ENCODE measurements around the gene VWA5B1. TPM values are rescaled to one million over a fixed set of nuclear protein-coding genes. Genes with fewer than 3 reads are reported as not detected.
A peak's percentile ranks its signal among the peaks of the same experiment; 100 is the strongest.

Gene VWA5B1
- total and polyA plus RNA-seq, 4 donors = 2.2 to 10.4 (median 5.3) TPM

GRCh38 chr1:20351911-20352701, 61.4 kb downstream of the VWA5B1 start:
- Histone ChIP-seq H3K9me3 (ENCODE audit: control insufficient read depth, insufficient read depth, low read length) (no peaks in the 10 kb centered on the region), H3K4me1 (ENCODE audit: control insufficient read depth, insufficient read depth, low read length) (peaks cover 11% of the 10 kb centered on the region), H3K36me3 (ENCODE audit: control insufficient read depth, insufficient read depth, low read length) (peaks cover 5% of the 10 kb centered on the region), H3K27me3 (ENCODE audit: control insufficient read depth, insufficient read depth, low read length) (no peaks in the 10 kb centered on the region), H3K4me3 (ENCODE audit: low read depth, low read length) (no peak overlapping the region), H3K27ac (ENCODE audit: low read depth, low read length) (no peak overlapping the region)
- WGBS (ENCODE audit: insufficient coverage) = 81% methylated on average over 6 of the region's 9 CpGs
- DNase-seq (ENCODE audit: low read depth in 4 of 6, low spot score in 6 of 6) = no peak

- no peak overlapping the region for H3K27ac ChIP-seq (ENCODE audit: low read depth, low read length)
- 93% methylated on average over 17 of the region's 17 CpGs for WGBS (ENCODE audit: insufficient coverage)
- H3K4me3 ChIP-seq (ENCODE audit: low read depth, low read length) = no peak overlapping the region
Measured at GRCh38 chr1:20353836-20354235, 63.2 kb downstream of the VWA5B1 start.

GRCh38 chr1:20354610-20355009, 63.9 kb downstream of the VWA5B1 start:
- no peaks in the 10 kb centered on the region for H3K9me3 ChIP-seq (ENCODE audit: control insufficient read depth, insufficient read depth, low read length)
- H3K36me3 ChIP-seq (ENCODE audit: control insufficient read depth, insufficient read depth, low read length) = no peaks in the 10 kb centered on the region
- no peak overlapping the region for H3K27ac ChIP-seq (ENCODE audit: low read depth, low read length)
- no peaks in the 10 kb centered on the region for H3K27me3 ChIP-seq (ENCODE audit: control insufficient read depth, insufficient read depth, low read length)
- WGBS (ENCODE audit: insufficient coverage) = 90% methylated on average over 2 of the region's 4 CpGs
- no peak overlapping the region for H3K4me3 ChIP-seq (ENCODE audit: low read depth, low read length)
- H3K4me1 ChIP-seq (ENCODE audit: control insufficient read depth, insufficient read depth, low read length) = peaks cover 19% of the 10 kb centered on the region
- DNase-seq (ENCODE audit: low read depth in 4 of 6, low spot score in 6 of 6) = peak in 1 of 6 donors; percentile 50

More at GRCh38 chr1:20353836-20354235, 63.2 kb downstream of the VWA5B1 start:
- no peaks in the 10 kb centered on the region for H3K9me3 ChIP-seq (ENCODE audit: control insufficient read depth, insufficient read depth, low read length)
- no peaks in the 10 kb centered on the region for H3K36me3 ChIP-seq (ENCODE audit: control insufficient read depth, insufficient read depth, low read length)
- H3K27me3 ChIP-seq (ENCODE audit: control insufficient read depth, insufficient read depth, low read length) = no peaks in the 10 kb centered on the region
- peaks cover 16% of the 10 kb centered on the region for H3K4me1 ChIP-seq (ENCODE audit: control insufficient read depth, insufficient read depth, low read length)
- DNase-seq (ENCODE audit: low read depth in 4 of 6, low spot score in 6 of 6) = no peak

- no peaks in the 10 kb centered on the region for H3K36me3 ChIP-seq (ENCODE audit: control insufficient read depth, insufficient read depth, low read length)
- H3K4me1 ChIP-seq (ENCODE audit: control insufficient read depth, insufficient read depth, low read length) = peaks cover 19% of the 10 kb centered on the region
- no peaks in the 10 kb centered on the region for H3K9me3 ChIP-seq (ENCODE audit: control insufficient read depth, insufficient read depth, low read length)
- no peak overlapping the region for H3K4me3 ChIP-seq (ENCODE audit: low read depth, low read length)
- no peaks in the 10 kb centered on the region for H3K27me3 ChIP-seq (ENCODE audit: control insufficient read depth, insufficient read depth, low read length)
- no peak for DNase-seq (ENCODE audit: low read depth in 4 of 6, low spot score in 6 of 6)
- WGBS (ENCODE audit: insufficient coverage) = 89% methylated on average over 12 of the region's 14 CpGs
- H3K27ac ChIP-seq (ENCODE audit: low read depth, low read length) = no peak overlapping the region
Measured at GRCh38 chr1:20355101-20355827, 64.6 kb downstream of the VWA5B1 start.

GRCh38 chr1:20355828-20356735, 65.4 kb downstream of the VWA5B1 start:
- Histone ChIP-seq H3K9me3 (ENCODE audit: control insufficient read depth, insufficient read depth, low read length) (no peaks in the 10 kb centered on the region), H3K27ac (ENCODE audit: low read depth, low read length) (no peak overlapping the region), H3K27me3 (ENCODE audit: control insufficient read depth, insufficient read depth, low read length) (no peaks in the 10 kb centered on the region), H3K36me3 (ENCODE audit: control insufficient read depth, insufficient read depth, low read length) (no peaks in the 10 kb centered on the region), H3K4me3 (ENCODE audit: low read depth, low read length) (no peak overlapping the region), H3K4me1 (ENCODE audit: control insufficient read depth, insufficient read depth, low read length) (peaks cover 20% of the 10 kb centered on the region)
- DNase-seq (ENCODE audit: low read depth in 4 of 6, low spot score in 6 of 6) = no peak
- WGBS (ENCODE audit: insufficient coverage) = 66% methylated on average over 8 of the region's 9 CpGs

GRCh38 chr1:20356850-20357459, 66.3 kb downstream of the VWA5B1 start:
- no peaks in the 10 kb centered on the region for H3K9me3 ChIP-seq (ENCODE audit: control insufficient read depth, insufficient read depth, low read length)
- no peak overlapping the region for H3K27ac ChIP-seq (ENCODE audit: low read depth, low read length)
- H3K4me1 ChIP-seq (ENCODE audit: control insufficient read depth, insufficient read depth, low read length) = peaks cover 27% of the 10 kb centered on the region
- H3K27me3 ChIP-seq (ENCODE audit: control insufficient read depth, insufficient read depth, low read length) = no peaks in the 10 kb centered on the region
- H3K36me3 ChIP-seq (ENCODE audit: control insufficient read depth, insufficient read depth, low read length) = no peaks in the 10 kb centered on the region
- H3K4me3 ChIP-seq (ENCODE audit: low read depth, low read length) = no peak overlapping the region
- no peak for DNase-seq (ENCODE audit: low read depth in 4 of 6, low spot score in 6 of 6)
- WGBS (ENCODE audit: insufficient coverage) = 85% methylated on average over 7 of the region's 8 CpGs

- no peak for DNase-seq (ENCODE audit: low read depth in 4 of 6, low spot score in 6 of 6)
- H3K4me1 ChIP-seq (ENCODE audit: control insufficient read depth, insufficient read depth, low read length) = peaks cover 27% of the 10 kb centered on the region
- no peak overlapping the region for H3K4me3 ChIP-seq (ENCODE audit: low read depth, low read length)
- WGBS (ENCODE audit: insufficient coverage) = 92% methylated on average over 8 of the region's 8 CpGs
- H3K27me3 ChIP-seq (ENCODE audit: control insufficient read depth, insufficient read depth, low read length) = no peaks in the 10 kb centered on the region
- no peak overlapping the region for H3K27ac ChIP-seq (ENCODE audit: low read depth, low read length)
- H3K36me3 ChIP-seq (ENCODE audit: control insufficient read depth, insufficient read depth, low read length) = no peaks in the 10 kb centered on the region
- H3K9me3 ChIP-seq (ENCODE audit: control insufficient read depth, insufficient read depth, low read length) = no peaks in the 10 kb centered on the region
Measured at GRCh38 chr1:20357796-20358195, 67.1 kb downstream of the VWA5B1 start.

GRCh38 chr1:20358761-20359263, 68.1 kb downstream of the VWA5B1 start:
- DNase-seq (ENCODE audit: low read depth in 4 of 6, low spot score in 6 of 6) = peak in 1 of 6 donors; percentile 57

More at GRCh38 chr1:20358761-20359263, 68.1 kb downstream of the VWA5B1 start:
- peaks cover 27% of the 10 kb centered on the region for H3K4me1 ChIP-seq (ENCODE audit: control insufficient read depth, insufficient read depth, low read length)
- no peak overlapping the region for H3K27ac ChIP-seq (ENCODE audit: low read depth, low read length)
- 29% methylated on average over 12 of the region's 12 CpGs for WGBS (ENCODE audit: insufficient coverage)
- no peaks in the 10 kb centered on the region for H3K27me3 ChIP-seq (ENCODE audit: control insufficient read depth, insufficient read depth, low read length)
- no peaks in the 10 kb centered on the region for H3K36me3 ChIP-seq (ENCODE audit: control insufficient read depth, insufficient read depth, low read length)
- H3K4me3 ChIP-seq (ENCODE audit: low read depth, low read length) = no peak overlapping the region
- H3K9me3 ChIP-seq (ENCODE audit: control insufficient read depth, insufficient read depth, low read length) = no peaks in the 10 kb centered on the region
